ENCODE results near the gene DPP4.

DNA sequence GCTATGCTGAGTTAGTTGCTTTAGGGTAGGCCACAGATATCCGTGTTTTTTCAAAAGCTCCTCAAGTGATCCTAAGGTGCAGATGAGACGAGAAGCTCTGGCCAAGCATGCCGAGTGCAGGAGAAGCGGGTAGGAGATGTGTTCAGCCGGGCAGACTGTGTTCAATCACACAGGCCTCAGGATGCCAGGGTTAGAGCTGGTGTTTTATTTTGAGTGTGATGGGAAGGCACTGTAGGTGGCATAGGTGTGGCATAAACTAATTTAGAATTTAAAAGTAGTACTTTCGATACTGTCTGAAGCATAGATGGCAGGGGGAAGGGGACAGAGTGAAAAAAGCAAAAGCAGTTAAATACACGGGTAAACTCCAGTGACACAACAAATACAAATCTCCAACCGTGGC, 30.9 kb downstream of the DPP4 start:
- TF ChIP-seq, protein P1, sequence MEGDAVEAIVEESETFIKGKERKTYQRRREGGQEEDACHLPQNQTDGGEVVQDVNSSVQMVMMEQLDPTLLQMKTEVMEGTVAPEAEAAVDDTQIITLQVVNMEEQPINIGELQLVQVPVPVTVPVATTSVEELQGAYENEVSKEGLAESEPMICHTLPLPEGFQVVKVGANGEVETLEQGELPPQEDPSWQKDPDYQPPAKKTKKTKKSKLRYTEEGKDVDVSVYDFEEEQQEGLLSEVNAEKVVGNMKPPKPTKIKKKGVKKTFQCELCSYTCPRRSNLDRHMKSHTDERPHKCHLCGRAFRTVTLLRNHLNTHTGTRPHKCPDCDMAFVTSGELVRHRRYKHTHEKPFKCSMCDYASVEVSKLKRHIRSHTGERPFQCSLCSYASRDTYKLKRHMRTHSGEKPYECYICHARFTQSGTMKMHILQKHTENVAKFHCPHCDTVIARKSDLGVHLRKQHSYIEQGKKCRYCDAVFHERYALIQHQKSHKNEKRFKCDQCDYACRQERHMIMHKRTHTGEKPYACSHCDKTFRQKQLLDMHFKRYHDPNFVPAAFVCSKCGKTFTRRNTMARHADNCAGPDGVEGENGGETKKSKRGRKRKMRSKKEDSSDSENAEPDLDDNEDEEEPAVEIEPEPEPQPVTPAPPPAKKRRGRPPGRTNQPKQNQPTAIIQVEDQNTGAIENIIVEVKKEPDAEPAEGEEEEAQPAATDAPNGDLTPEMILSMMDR (conservative IDR thresholded peaks at IDR 0.05; ENCODE audit: low read length) = no peak
- no peak for TF ChIP-seq EZH2phosphoT487 (IDR thresholded peaks at IDR 0.05; ENCODE audit: borderline replicate concordance, low read depth, low read length)

Measured in OCI-LY7 (cell line).